Stomach (tissue), 9 donors: Measurements from ENCODE around the gene LRP1. TPM values are rescaled to one million over a fixed set of nuclear protein-coding genes. Genes with fewer than 3 reads are reported as not detected.
A peak's percentile ranks its signal among the peaks of the same experiment; 100 is the strongest.

Experiments used
- DNase-seq, 2 donors: peaks; one replicate each; pipeline versions ENCODE4 v3.0.0 to v3.0.0-alpha.2; 2013 to 2019
- H3K27ac ChIP-seq, 5 donors: fragments of 200-600 bp in 4 of 5; sonication (generic) in 4 of 5; one replicate each; pipeline ENCODE4 v1.5.1; 2013 to 2019; ENCODE audit warnings: mild to moderate bottlenecking in 1 of 5, moderate library complexity in 1 of 5
- H3K27me3 ChIP-seq, 3 donors: fragments of 200-600 bp; sonication (generic); one replicate each; pipeline ENCODE4 v1.5.1; 2017 to 2019; ENCODE audit warnings: mixed run types in 1 of 3
- H3K36me3 ChIP-seq, 4 donors: fragments of 200-600 bp; sonication (generic); 1 replicate in 3 of 4; 2 replicates in 1 of 4; pipeline ENCODE4 v1.5.1; 2016 to 2019
- H3K4me1 ChIP-seq, 4 donors: fragments of 200-600 bp; sonication (generic); one replicate each; pipeline ENCODE4 v1.5.1; 2016 to 2019
- H3K4me3 ChIP-seq, 4 donors: fragments of 200-600 bp; sonication (generic) in 3 of 4; one replicate each; pipeline ENCODE4 v1.5.1; 2016 to 2019; ENCODE audit warnings: mild to moderate bottlenecking in 1 of 4
- H3K9me3 ChIP-seq, 4 donors: fragments of 200-600 bp; sonication (generic); one replicate each; pipeline ENCODE4 v1.5.1; 2016 to 2019
- EP300 ChIP-seq: sonication (generic); formaldehyde crosslinking; IDR thresholded peaks from one replicate; pipeline ENCODE4 v1.6.1; 2017; ENCODE audit warnings: antibody characterized with exemption
- POLR2A ChIP-seq, 4 donors: fragments of 450-650 bp; IDR thresholded peaks; one replicate each; pipeline ENCODE4 v1.6.1; 2016; ENCODE audit warnings: antibody characterized with exemption in 4 of 4, control low read depth in 2 of 4, mild to moderate bottlenecking in 1 of 4, moderate library complexity in 1 of 4
- POLR2AphosphoS5 ChIP-seq, 3 donors: sonication (generic); formaldehyde crosslinking; IDR thresholded peaks; one replicate each; pipeline ENCODE4 v1.6.1; 2016; ENCODE audit warnings: antibody characterized with exemption in 3 of 3
- WGBS, 5 donors: extraction: QIAGEN DNeasy Blood & Tissue Kit in 3 of 5; methylation state at CpG; one replicate each; pipeline versions ENCODE4 v1.1.5 to v1.1.7; 2013 to 2018; 5-methylcytosine and 5-hydroxymethylcytosine counted together
- intact Hi-C: fragments of 100-400 bp; cut with DNase I; formaldehyde crosslinking; loops from one replicate; pipeline ENCODE4 v1.15.1; 2023; ENCODE audit warnings: low total_unique reads
- polyA plus RNA-seq, 3 donors: library from polyadenylated mRNA; stranded (reverse); fragments of 200-250 nt; gene quantifications; one replicate each; pipeline ENCODE4 v1.2.3, GENCODE V29; 2013
- total RNA-seq, 5 donors: library from RNA; depleted of rRNA; stranded (reverse); fragments of >200 nt; gene quantifications; one replicate each; pipeline versions ENCODE4 v1.1.0 to v1.2.3, GENCODE V29; 2014 to 2016
- TF ChIP-seq, protein P1 (sequence below), 7 experiments: fragments of 450-650 bp in 4 of 7; fragments of 200-600 bp in 3 of 7; sonication (generic) in 3 of 7; IDR thresholded peaks; one replicate each; pipeline ENCODE4 v1.5.1; 2016 to 2019; ENCODE audit warnings: antibody characterized with exemption in 7 of 7, control low read depth in 2 of 7, mild to moderate bottlenecking in 1 of 7
- donor health status: healthy with polysubstance abuse.
- donor health status: Bipolar disorder and iron deficiency.
- donor health status: healthy.

LRP1 gene
- total and polyA plus RNA-seq, 8 donors: 13.5 to 510 (median 100) TPM

DNA sequence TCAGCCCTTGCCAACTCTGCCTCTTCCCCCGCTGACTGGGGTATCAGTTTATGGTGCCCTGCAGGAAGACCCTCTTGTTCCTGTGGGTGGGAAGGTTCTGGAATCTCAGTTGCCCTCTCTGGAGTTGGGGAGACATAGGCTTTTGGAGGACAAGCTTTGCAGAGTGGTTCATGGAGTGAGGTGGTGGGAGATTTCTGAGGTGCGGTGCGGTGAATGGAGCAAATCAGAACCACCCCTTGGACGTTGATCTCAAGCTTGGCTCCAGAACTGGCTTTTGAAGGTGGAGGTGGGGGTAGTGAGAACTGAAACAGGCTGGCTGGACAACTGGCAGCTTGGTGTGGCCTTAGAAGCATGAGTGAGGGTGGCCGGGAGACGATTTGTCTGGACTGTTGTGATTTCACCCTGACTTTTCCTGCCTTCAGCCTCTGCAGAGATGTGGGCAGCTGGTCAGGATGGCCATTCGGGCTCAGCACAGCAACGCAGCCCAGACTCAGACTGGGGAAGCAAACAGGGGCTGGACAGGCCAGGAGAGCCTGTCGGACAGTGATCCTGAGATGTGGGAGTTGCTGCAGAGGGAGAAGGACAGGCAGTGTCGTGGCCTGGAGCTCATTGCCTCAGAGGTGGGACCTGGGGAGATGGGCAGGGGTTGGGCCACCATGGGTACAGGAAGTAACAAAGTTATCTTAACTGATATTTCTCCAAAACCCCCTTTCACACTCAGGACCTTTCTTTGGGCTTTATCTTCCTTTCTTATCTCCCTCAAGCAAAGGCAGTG, 102.3 kb downstream of the LRP1 start:
- TF ChIP-seq, protein P1, sequence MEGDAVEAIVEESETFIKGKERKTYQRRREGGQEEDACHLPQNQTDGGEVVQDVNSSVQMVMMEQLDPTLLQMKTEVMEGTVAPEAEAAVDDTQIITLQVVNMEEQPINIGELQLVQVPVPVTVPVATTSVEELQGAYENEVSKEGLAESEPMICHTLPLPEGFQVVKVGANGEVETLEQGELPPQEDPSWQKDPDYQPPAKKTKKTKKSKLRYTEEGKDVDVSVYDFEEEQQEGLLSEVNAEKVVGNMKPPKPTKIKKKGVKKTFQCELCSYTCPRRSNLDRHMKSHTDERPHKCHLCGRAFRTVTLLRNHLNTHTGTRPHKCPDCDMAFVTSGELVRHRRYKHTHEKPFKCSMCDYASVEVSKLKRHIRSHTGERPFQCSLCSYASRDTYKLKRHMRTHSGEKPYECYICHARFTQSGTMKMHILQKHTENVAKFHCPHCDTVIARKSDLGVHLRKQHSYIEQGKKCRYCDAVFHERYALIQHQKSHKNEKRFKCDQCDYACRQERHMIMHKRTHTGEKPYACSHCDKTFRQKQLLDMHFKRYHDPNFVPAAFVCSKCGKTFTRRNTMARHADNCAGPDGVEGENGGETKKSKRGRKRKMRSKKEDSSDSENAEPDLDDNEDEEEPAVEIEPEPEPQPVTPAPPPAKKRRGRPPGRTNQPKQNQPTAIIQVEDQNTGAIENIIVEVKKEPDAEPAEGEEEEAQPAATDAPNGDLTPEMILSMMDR (IDR thresholded peaks at IDR 0.05): no peak
- no peak for TF ChIP-seq EP300
- TF ChIP-seq POLR2A (IDR thresholded peaks at IDR 0.05): no peak
- TF ChIP-seq POLR2AphosphoS5 (IDR thresholded peaks at IDR 0.05): no peak
- WGBS, 5 donors: 27 to 53% (median 36%) methylated on average over 10 of the region's 10 CpGs
- intact Hi-C loops: no loop called here
- H3K9me3 ChIP-seq: no peaks in the 10 kb centered on the region
- peaks cover 11 to 27% (median 17%) of the 10 kb centered on the region in 3 donors for H3K27me3 ChIP-seq
- peaks cover 22 to 65% (median 48%) of the 10 kb centered on the region in 4 donors for H3K4me1 ChIP-seq
- peak overlapping the region in 4 of 5 donors; percentile 81 to 88 (median 85) for H3K27ac ChIP-seq
- H3K36me3 ChIP-seq: peaks cover 34 to 44% (median 36%) of the 10 kb centered on the region in 4 donors
- H3K4me3 ChIP-seq: peak overlapping the region; percentile 61 to 84 (median 70)
- DNase-seq: peak in 1 of 2 donors; percentile 17

- WGBS, 5 donors: 85 to 94% (median 92%) methylated on average over 11 to 13 of the region's 13 CpGs
- H3K9me3 ChIP-seq: no peaks in the 10 kb centered on the region
- H3K4me3 ChIP-seq: peak overlapping the region in 2 of 4 donors; percentile 69 to 84
- DNase-seq: no peak
- intact Hi-C loops: no loop called here
- TF ChIP-seq EP300: no peak
- TF ChIP-seq POLR2A (IDR thresholded peaks at IDR 0.05): no peak
- TF ChIP-seq, protein P1 (IDR thresholded peaks at IDR 0.05): no peak
- TF ChIP-seq POLR2AphosphoS5 (IDR thresholded peaks at IDR 0.05): no peak
- H3K27ac ChIP-seq: no peak overlapping the region
- peaks cover 22 to 65% (median 48%) of the 10 kb centered on the region in 4 donors for H3K4me1 ChIP-seq
- peaks cover 34 to 44% (median 36%) of the 10 kb centered on the region in 4 donors for H3K36me3 ChIP-seq
- peaks cover 2 to 27% (median 12%) of the 10 kb centered on the region in 3 donors for H3K27me3 ChIP-seq
These were observed 103.2 kb downstream of the LRP1 start for GRCh38 chr12:57231276-57232021.

- no peak for TF ChIP-seq POLR2AphosphoS5 (IDR thresholded peaks at IDR 0.05)
- Histone ChIP-seq H3K9me3 (no peaks in the 10 kb centered on the region), H3K36me3 (peaks cover 34 to 44% (median 36%) of the 10 kb centered on the region in 4 donors), H3K4me1 (peaks cover 17 to 66% (median 49%) of the 10 kb centered on the region in 4 donors), H3K4me3 (no peak overlapping the region), H3K27me3 (peaks cover 0 to 27% (median 9%) of the 10 kb centered on the region in 3 donors), H3K27ac (no peak overlapping the region)
- no peak for DNase-seq
- intact Hi-C loops: no loop called here
- 85 to 89% (median 87%) methylated on average over 18 to 19 of the region's 19 CpGs for WGBS, 5 donors
These were observed 104.0 kb downstream of the LRP1 start for GRCh38 chr12:57232156-57232756.

DNA sequence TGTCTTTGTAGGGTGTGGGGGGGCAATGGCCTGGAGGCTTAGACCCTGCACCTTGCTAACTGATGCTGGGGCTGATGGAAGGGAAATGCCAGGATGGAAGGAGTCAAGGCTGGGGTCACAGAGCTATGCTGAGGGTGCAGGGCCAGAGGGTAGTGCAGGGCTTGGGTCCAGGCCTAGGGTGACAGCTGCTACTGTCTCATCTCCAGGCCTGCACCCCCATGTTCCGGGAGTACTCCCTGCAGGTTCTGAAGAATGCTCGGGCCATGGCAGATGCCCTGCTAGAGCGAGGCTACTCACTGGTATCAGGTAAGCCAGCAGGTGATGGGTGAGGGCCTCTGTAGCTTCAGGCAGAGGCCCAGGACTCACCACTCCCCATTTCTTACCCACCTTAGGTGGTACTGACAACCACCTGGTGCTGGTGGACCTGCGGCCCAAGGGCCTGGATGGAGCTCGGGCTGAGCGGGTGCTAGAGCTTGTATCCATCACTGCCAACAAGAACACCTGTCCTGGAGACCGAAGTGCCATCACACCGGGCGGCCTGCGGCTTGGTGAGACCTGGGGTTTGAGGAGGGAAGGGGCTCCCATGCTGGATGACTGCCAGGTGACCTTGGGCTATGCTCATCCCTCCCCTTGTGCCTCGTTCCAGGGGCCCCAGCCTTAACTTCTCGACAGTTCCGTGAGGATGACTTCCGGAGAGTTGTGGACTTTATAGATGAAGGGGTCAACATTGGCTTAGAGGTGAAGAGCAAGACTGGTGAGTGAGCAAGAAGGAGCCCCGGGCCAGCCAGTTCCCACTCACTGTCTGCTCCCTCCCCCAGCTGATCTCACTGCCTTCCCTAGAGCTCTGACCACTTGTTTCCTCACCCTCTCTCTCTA, 105.3 kb downstream of the LRP1 start:
- H3K4me1 ChIP-seq: peaks cover 28 to 79% (median 63%) of the 10 kb centered on the region in 4 donors
- H3K36me3 ChIP-seq: peaks cover 34 to 44% (median 36%) of the 10 kb centered on the region in 4 donors
- H3K27me3 ChIP-seq: peaks cover 0 to 38% (median 22%) of the 10 kb centered on the region in 3 donors
- no peak overlapping the region for H3K4me3 ChIP-seq
- TF ChIP-seq, protein P1 (IDR thresholded peaks at IDR 0.05): no peak
- TF ChIP-seq POLR2AphosphoS5 (IDR thresholded peaks at IDR 0.05) (no peak), POLR2A (IDR thresholded peaks at IDR 0.05) (no peak), EP300 (no peak)
- no peak for DNase-seq
- WGBS, 5 donors: 84 to 90% (median 87%) methylated on average over 8 to 15 of the region's 15 CpGs
- no peaks in the 10 kb centered on the region for H3K9me3 ChIP-seq
- H3K27ac ChIP-seq: no peak overlapping the region
- intact Hi-C loops: no loop called here
